Measurements from ENCODE around the gene FIBP. TPM values are rescaled to one million over a fixed set of nuclear protein-coding genes. Genes with fewer than 3 reads are reported as not detected.

FIBP gene
- total RNA-seq, 1 experiment from 2014 or later, result 93.1 TPM

- no peak overlapping the region for H3K27ac Mint-ChIP-seq
These were observed 18.0 kb downstream of the FIBP start for GRCh38 chr11:65870307-65870658.

GRCh38 chr11:65869643-65870306 is 18.5 kb downstream of the FIBP start:
- Mint-ChIP-seq H3K27ac (no peak overlapping the region), H3K9me3 (no peaks in the 10 kb centered on the region), H3K27me3 (ENCODE audit: low read depth) (peaks cover 48% of the 10 kb centered on the region), H3K4me3 (no peak overlapping the region; the same call in 1 of the 2 replicates), H3K36me3 (peaks cover 5% of the 10 kb centered on the region), H3K4me1 (peaks cover 10% of the 10 kb centered on the region)
- no peak for DNase-seq (ENCODE audit: low spot score)
- ChIA-PET POLR2A (interaction anchor here (0.5 to 3.1 kb wide), 3 partner anchors 11 to 206 kb away, joined by 3 to 19 read pairs (median 5); partner anchors contain the start of genes CFL1 and MUS81), CTCF (interaction anchor here (3.8 to 16.6 kb wide), 3 partner anchors 10 to 90 kb away, joined by 11 to 539 read pairs (median 89); partner anchors contain the start of genes CCDC85B, CFL1, FIBP and MUS81)
- ATAC-seq, result no peak
- TF ChIP-seq ZNF232 (CRISPR knock-in tag; IDR thresholded peaks at IDR 0.05) (no peak), TP53 (CRISPR knock-in tag; IDR thresholded peaks at IDR 0.05) (no peak), MYBL2 (CRISPR knock-in tag; IDR thresholded peaks at IDR 0.05) (no peak), ZNF263 (CRISPR knock-in tag; IDR thresholded peaks at IDR 0.05; ENCODE audit: low read depth) (no peak), ESRRA (CRISPR knock-in tag; IDR thresholded peaks at IDR 0.05; ENCODE audit: borderline replicate concordance) (no peak), ZBTB43 (CRISPR knock-in tag; IDR thresholded peaks at IDR 0.05) (no peak), HMGXB4 (CRISPR knock-in tag; IDR thresholded peaks at IDR 0.05) (no peak), HMGA2 (CRISPR knock-in tag; IDR thresholded peaks at IDR 0.05) (no peak), CTCF (IDR thresholded peaks at IDR 0.05) (no peak)

More at GRCh38 chr11:65870307-65870658, 18.0 kb downstream of the FIBP start:
- peaks cover 48% of the 10 kb centered on the region for H3K27me3 Mint-ChIP-seq (ENCODE audit: low read depth)
- ATAC-seq, result no peak
- peaks cover 10% of the 10 kb centered on the region for H3K4me1 Mint-ChIP-seq
- no peak overlapping the region for H3K4me3 Mint-ChIP-seq
- CTCF ChIA-PET, result interaction anchor here (1.2 to 16.6 kb wide), 3 partner anchors 10 to 90 kb away, joined by 4 to 539 read pairs (median 89); partner anchors contain the start of genes CCDC85B, CFL1, FIBP and MUS81
- POLR2A ChIA-PET, result interaction anchor here (1.2 to 3.1 kb wide), 2 partner anchors 11 to 20 kb away, joined by 3 to 19 read pairs; partner anchors contain the start of genes CFL1 and MUS81
- H3K9me3 Mint-ChIP-seq, result no peaks in the 10 kb centered on the region
- DNase-seq (ENCODE audit: low spot score), result no peak
- H3K36me3 Mint-ChIP-seq, result peaks cover 1% of the 10 kb centered on the region; the same call in 1 of the 2 replicates
- TF ChIP-seq HMGA2 (CRISPR knock-in tag; IDR thresholded peaks at IDR 0.05), result no peak
- no peak for TF ChIP-seq SMAD4 (CRISPR knock-in tag; IDR thresholded peaks at IDR 0.05)
- TF ChIP-seq ZNF423 (CRISPR knock-in tag; IDR thresholded peaks at IDR 0.05), result no peak
- no peak for TF ChIP-seq E2F1 (CRISPR knock-in tag; IDR thresholded peaks at IDR 0.05)
- no peak for TF ChIP-seq ZSCAN18 (CRISPR knock-in tag; IDR thresholded peaks at IDR 0.05)
- no peak for TF ChIP-seq TP53 (CRISPR knock-in tag; IDR thresholded peaks at IDR 0.05)
- no peak for TF ChIP-seq CREB1 (CRISPR knock-in tag; IDR thresholded peaks at IDR 0.05)
- TF ChIP-seq E2F5 (CRISPR knock-in tag; IDR thresholded peaks at IDR 0.05), result no peak
- no peak for TF ChIP-seq ZNF138 (CRISPR knock-in tag; conservative IDR thresholded peaks at IDR 0.05)
- TF ChIP-seq ZNF281 (CRISPR knock-in tag; IDR thresholded peaks at IDR 0.05), result no peak
